NAMALWA (cell line): Measurements from ENCODE around the gene HAGHL.
"Not testable (repeated sequence)": the region's sequence is repeated elsewhere in the genome, so short reads cannot be mapped to it uniquely, and the experiment has no call there.

ENCODE experiments used
- DNase-seq: peaks from one replicate; pipeline ENCODE4 v3.0.0-alpha.2; 2015; ENCODE audit warnings: low spot score

The HAGHL gene

DNA sequence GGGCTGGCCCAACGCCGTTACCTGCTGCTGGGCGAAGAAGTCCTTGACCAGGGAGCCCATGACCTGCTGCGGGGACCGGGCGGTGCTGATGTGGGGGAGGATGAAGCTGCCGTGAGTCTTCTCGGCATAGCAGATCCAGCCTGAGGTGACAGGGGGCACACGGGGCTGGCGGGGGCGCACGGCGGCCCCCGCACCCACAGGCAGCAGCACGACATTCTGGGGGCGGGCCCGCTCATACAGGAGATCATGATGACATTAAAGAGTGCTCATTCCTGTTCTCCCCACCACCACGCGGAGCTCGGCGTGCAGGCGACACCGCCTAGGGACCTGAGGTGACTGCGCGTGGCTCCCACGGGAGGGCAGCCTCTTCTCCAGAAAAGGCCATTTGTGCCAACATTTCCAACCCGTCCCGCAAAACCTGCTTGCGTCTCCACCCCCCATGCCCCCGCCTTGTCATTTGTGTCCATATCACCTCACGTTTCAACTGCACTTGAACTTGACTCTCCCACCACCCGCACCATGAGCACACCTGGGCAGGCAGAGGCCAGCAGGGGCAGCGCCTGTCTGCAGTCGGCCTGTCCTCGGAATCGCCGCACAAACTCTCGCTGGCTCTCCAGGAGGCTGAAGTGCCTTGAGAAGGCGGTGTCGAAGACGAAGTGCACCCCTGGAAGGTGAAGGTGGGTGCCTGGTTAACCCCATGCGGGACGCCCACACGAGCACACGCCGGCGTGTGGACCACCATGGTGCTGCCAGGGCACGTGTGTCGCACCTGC, 7.5 kb downstream of the HAGHL start:
- DNase-seq = no peak

DNA sequence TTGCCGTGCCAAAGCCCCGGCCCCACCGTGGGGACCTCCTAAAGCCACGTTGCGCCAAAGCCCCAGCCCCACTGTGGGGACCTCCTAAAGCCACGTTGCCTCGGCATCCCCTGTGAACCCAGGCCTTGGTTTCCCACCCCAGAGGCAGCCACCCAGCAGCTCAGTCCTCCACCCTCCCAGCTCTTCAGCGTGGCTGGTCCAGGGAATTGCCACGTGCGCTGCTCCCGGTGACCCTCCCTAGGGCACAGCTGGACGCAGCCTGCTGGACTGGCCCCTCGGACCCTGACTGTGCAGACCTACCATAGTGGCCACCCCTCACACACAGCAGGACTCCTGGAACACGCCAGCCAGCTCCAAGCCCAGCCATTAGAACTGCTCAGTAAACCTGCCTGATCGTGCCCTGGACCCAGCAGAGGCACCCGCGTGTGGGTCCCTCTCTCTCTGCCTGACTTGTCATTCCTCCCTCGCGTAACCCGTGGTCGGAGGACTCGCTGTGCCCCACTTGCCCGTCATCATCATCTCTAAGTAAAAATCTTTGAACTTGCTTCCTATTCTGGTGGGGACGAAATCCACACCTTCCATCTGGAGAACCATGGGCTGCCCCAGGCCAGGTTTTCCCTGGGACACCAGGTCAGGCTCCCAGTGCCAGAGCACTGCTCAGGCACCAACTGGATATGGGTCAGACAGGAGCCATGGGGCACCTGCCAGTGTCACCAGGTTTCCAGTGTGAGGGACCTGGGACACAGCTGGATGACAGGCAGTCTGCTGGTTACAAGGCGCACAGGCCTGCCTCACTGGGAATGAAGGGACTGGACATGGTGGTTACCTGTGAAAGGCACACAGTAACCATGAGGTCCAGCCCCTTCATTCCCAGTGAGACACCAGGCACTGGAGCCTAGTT, 8.3 kb downstream of the HAGHL start:
- no peak for DNase-seq

DNA sequence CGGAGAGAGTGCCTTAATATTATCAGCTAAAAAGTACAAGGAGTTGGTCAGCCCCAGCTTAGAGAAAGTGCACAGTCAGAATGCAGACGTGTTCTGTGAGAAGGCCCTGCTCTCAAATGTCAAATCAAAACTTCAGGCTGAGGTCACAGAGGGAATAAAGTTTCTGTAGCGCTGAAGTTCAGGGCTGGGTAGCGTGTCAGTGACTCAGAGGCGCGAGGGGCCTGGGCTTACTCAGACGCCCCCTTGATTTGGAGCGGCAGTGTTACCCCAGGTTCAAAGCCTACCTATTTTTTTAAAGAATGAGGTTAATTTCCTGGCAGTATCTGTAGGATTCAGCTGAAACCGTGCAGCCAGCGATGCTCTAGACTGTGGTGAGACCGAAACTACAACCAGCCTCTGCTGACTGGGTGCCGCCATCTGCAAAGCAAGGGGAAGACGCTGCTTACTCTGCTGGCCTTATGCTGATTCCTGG, 9.1 kb downstream of the HAGHL start:
- DNase-seq = no peak

DNA sequence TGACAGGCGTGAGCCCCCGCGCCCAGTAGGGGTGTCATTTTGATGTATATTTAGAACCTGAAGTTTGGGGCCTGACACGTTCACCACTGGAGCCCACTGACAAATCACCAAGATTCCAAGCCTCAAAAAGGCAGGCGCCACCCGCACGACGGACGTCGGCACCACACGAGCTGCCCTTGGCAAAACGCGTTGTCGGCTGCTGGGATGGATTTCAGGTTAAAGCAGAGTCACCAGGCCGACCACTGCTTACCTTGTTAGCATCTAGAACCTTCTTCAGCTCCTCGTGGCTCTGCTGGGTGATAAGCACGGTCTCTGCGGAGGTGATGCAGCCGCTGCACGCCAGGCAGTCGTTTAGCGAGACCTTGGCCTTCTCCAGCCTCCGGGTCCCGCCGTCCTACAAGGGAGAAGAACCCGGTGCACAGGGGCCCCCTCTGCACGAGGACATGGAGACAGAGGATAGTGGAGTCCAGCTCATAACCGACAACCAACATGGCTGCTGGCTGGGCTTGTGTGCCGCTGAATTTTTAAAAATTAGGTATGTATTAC, 10.1 kb downstream of the HAGHL start:
- no peak for DNase-seq

DNA sequence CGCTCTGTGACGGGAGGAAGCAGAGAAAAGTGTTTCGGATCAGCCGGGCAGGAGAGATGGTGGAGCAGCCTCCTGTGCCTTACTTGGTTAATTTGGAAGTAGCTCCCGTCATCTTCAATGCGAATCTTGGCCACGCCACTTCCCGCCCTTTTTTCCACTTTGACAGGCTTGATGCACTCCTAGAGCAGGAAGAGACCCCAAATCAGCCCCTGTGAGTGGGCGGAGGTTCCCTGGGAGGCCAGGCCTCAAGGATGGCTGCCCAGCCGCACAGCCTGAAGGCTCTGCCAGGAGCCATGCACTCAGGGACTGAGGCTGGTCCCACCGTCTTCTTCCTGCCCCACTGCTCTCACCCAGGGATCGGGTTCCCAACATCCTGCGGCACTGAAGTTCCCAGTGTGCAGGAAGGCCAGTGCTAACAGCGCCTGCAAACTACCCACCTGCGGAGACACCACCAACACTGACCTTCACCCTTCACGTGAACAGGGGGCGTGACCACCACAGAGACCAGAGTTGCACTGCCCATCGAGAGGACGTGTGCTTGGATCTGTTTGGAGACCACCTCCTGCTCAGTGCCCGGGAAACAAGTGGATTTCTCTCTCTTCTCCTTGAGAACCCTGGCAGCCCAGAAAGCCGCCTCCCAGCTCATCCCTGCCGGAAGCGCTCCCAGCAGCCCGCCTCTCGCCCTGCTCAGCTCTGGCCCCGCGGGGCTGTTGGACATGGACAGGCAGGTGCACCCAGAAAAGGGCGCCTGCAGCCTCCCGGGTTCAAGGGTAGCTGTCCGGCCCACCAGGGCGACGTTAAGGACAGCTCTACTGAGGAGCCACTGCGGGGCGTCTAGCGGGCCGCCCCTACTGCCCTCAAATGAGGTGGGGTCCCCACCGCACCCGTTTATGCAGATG, 12.9 kb downstream of the HAGHL start:
- no peak for DNase-seq

DNA sequence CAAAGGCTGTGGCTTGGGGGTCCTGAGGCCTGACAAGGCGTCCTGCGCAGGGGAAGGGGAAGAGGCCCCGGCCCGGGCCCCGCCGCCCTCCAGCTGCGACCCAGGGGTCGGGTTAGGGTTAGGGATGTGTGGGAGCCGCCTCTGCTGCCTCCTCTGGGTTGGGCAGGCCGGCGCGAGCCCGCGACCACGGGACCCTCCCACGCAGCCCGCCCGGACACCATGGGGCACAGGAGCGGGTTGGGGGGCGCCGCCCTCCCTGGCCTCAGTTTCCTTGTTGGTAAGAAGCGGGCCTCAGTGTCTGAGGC, 13.5 kb downstream of the HAGHL start:
- DNase-seq = no peak

DNA sequence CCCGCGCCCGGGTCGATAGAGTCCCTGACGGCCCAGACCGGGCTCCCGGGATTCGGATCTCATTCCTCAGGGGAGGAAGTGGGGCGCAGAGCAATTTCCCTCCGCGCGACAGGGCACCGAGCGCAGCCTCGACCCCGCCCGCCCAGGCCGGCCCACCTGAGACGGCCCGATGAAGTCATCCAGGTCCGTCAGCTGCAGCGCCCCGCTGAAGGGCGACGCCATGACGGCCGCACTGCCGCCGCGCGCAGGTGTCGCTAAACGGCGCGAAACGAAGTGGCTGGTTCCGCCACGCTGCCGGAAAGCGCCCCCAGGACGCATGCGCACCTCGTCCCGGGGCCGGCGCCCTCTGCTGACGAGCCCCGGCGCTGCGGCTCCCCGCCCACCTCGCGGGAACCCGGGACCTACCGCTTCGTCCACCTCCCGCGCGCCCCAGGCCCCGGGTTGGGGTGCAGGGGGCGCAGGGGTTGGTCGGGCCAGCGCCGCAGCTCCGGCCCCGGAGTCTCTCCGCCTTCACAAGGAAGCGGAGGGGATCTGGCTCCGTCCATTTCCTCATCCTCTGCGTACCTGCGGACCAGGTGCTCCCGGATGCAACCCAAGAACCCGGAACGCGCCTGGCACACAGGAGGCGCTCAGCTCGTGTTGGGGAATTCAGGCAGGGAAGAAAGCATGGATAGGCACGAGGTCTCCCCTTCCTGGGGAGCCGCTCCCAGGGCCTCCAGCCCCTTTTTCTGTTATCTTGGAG, 14.0 kb downstream of the HAGHL start, which contains the start of gene CIAO3:
Gene CIAO3 (minus strand): TSS at position 234 of the 742 bp plus-strand sequence. CDS start 12 bp downstream, at position 222.
- peak; percentile 93 for DNase-seq

DNA sequence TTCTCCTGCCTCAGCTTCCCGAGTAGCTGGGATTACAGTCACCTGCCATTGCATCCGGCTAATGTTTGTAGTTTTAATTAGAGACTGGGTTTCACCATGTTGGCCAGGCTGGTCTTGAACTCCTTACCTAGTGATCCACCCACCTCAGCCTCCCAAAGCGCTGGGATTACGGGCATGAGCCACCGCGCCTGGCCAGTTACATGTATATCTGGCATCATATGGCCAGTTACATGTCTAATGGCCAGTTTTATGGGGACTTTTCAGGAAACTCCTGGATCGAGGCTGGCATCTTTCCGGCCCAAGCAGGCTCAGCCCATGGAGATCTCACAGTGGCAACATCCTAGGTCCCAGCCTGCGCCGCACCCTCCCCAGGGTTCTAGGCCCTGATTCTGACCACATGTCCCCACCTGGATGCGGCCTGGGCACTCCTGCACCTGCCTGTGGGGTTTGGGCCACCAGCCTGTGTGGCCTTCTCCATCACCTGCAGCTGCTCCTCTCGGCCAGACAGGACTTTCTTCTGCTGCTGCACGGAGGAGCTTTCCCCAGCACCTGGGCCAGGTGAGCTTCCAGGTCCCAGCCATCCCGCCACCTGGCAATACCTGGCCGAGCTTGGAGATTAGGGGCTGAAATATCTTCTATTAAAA, 15.2 kb downstream of the HAGHL start:
- DNase-seq = no peak

DNA sequence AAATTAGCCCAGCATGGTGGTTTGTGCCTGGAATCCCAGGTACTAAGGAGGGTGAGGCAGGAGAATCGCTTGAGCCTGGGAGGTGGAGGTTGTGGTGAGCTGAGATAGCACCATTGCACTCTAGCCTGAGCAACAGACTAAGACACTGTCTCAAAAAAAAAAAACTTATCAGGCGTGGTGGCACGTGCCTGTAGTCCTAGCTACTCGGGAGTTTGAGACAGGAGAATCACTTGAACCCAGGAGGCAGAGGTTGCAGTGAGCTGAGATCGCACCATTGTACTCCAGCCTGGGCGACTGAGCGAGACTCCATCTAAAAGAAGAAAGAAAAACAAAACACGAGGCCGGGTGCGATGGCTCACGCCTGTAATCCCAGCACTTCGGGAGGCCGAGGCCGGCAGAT, 16.0 kb downstream of the HAGHL start:
- not testable (repeated sequence) for DNase-seq

DNA sequence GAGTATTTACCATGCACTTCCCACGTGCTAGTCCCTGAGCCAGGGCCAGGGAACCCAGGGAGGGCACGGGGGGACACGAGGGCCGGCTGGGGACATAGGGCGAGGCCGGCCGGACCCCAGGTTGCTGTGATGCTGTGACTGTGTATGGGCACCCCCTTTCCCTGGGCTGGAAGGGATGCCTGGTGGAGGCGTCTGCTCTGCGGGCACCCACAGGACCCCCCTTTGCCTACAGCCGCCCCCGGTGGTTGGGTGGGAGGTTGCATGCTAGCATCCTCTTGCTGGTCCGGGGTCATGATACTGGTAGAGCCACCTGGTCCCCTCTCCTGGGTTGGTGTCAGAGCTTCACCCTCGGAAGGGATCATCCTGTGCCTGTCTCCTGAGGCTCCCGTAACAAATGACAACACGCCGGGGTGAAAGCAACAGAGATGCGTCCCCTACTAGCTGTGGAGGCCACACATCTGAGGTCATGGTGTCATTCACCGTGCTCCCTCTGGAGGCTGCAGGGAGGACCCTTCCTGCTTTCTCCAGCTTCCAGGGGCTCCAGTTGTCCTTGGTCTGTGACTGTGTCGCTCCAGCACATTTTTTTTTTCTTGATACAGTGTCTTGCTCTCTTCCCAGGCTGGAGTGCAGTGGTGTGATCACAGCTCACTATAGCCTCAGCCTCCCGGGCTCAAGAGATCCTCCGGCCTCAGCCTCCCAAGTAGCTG, 17.0 kb downstream of the HAGHL start:
- DNase-seq = peak; percentile 59

DNA sequence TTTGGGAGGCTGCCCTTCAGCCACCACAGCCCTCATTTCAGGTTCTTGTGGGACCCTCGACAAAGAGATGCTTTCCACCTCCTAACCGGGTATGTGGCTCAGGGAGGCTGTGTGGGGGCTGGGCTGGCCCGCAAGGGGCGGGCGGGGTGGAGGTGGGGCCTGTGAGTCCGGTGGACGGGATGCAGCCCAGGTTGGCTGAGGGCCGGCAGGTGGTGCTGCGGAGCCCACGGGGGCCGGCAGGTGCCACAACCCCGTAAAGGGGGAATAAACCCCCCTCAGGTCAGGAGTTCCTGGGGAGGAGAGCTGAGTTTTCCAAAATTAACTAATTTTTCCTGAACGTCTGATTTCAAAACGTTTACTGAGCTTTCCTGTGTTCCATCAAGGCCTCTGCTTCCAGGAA, 18.8 kb downstream of the HAGHL start:
- DNase-seq = peak; percentile 56

DNA sequence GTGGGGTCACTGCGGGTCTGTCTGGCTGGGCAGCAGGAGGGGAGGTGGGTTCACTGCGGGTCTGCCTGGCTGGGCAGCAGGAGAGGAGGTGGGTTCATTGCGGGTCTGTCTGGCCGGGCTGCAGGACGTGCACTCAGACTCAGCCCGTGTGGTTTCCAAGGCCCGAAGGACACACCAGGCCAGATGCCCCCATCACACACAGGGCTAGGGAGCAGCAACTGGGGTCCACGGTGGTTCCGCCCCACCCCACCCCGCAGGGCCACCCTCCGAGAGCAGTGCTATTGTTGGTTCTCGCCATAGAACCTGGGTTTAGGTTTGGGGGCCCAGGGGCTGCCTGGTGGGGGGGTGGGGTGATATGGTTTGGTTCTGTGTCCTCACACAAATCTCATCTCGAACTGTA, 19.7 kb downstream of the HAGHL start:
- no peak for DNase-seq

DNA sequence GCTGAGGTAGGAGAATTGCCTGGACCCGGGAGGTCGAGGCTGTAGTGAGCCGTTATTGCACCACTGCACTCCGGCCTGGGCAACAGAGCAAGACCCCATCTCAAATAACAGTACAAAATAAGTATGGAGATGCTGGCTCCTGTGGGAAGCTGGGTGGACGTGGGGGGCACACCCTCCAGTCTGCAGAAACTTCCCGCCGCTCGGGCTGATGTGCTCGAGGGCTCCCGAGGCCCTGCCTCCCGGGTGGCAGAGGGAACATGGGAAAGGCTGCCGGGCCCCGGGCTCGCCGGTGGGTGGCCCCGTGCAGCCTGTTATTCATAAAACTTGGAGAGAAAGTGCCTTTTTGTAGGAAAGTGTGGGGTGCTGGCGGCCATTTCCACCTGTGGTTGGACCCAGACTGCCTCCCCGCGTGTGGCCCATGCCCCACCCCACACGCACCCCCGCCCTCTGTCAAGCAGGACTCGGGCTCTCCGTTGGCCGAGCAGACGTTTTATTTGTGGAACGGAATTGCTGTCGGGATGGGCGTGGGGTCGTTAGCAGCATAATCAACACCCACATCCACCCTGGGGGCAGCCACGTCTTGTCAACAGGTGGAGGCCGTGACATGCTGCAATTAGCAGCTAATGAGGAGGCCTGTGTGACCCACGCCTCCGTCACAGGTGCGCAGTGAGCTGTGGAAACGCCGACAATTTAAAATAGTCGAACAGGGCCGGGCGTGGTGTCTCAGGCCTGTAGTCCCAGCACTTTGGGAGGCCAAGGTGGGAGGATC, 21.3 kb downstream of the HAGHL start:
- no peak for DNase-seq

DNA sequence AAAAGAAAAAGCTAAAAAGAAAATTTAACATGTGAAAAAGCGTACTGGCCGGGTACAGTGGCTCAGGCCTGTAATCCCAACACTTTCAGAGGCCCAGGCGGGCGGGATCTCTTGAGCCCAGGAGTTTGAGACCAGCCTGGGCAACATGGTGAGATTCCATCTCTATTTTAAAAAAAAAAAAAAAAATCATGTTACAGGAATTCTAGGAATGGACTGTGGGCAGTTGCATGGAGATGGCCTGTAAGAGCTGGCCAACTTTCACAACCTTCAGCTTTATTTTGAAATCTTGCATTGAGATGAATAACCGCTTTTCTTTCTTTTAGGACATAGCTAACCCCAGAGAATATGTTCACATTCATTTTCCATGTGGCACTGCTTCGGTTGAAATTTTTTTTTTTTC, 22.1 kb downstream of the HAGHL start:
- DNase-seq = no peak

DNA sequence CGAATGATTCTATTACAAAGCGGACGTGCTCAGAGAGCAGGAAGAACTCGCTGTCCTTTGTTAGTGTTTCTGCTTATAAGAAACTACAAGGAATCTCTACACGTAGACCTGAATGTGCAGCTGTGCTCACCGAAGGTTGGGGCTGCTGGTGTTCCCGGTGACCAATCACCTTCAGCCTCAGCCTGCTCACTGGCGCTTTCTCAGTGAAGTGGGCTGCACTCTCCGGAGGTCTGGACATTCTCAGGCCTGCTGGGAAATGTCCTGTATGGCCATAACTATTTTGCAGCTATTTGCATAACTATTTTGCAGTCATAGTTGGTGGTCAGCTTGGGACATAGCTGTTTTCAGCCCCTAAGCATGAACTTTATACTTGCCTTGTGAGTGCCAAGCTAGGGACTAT, 23.6 kb downstream of the HAGHL start:
- no peak for DNase-seq

DNA sequence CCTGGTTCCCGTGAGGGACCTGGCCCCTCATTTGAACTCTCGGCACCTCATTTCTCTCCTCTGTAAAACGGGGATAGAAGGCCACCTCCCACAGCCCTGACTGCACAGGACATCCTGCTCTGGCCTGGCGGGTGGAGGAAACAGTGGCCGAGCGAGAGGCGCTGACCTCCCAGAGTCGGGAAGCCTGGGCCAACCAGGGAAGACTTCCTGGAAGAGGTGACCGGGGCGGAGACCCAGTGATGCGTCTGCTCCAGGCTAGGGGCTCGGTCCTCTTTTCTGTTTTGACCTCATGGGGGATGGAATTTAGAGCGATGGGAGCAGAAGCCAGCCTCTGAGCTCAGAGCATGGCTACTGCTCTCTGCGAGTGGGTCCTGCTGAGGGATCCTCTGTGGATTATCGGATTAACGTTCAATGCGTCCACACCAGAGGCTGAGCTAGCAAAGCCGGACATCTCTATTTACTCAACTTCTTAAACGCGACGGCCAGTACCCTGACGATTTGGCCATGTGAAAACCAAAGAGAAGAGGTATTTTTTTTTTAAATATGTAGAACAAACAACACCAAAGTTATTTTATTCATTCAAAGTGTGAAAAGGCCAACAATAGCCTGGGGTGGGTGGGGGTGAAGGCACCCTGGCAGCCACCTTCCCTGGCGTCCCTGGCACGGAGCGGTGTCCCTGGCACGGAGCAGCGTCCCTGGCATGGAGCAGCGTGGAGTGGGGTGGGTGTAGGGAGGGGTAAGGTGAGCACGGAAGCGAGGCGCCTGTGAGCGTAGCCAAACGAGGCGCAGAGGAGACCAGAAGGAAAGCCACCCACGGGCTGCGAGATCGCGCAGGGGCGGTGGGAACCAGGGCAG, 24.5 kb downstream of the HAGHL start:
- DNase-seq = no peak

DNA sequence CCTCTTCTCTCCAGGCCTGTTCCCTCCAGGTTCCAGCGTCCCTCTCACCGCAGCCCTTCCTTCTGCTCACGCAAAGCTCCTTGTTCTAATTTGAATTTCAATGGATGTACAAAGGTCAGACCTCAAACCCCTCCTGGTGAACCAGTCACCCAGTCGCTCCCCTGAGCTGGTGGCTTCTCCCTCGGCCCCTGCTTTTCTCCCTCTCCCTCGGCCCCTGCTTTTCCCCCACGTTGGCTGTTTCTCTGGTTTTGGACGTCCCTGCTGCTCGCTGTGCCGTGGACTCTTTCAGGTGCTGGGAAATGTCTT, 25.1 kb downstream of the HAGHL start:
- no peak for DNase-seq

DNA sequence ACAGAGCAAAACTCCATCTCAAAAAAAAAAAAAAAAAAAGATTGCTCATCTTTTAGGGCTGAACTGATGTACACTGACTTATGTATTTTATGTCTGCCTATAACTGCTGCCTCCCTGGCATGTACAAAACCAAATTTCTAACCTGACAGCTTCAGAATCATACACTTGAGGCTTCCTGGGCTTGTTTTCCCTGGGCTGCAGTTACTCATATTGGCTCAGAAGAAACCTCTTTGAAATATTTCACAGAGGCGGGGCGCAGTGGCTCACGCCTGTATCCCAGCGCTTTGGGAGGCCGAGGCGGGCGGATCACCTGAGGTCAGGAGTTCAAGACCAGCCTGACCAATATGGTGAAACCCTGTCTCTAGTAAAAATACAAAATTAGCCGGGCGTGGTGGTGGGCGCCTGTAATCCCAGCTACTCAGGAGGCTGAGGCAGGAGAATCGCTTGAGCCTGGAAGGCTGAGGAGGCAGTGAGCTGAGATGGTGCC, 27.3 kb downstream of the HAGHL start:
- DNase-seq = not testable (repeated sequence)
